Activated CD8-positive, alpha-beta T cell treated with anti-CD3 and anti-CD28 coated beads for 36 hours (primary cell): ENCODE results near the gene IGSF23. TPM values are rescaled to one million over a fixed set of nuclear protein-coding genes. Genes with fewer than 3 reads are reported as not detected.

ENCODE experiments used
- ATAC-seq: fragments of 200-7000 bp; cut with Tn5 transposase; one replicate; pipeline ENCODE4 v1.10.0; 2021; ENCODE audit warnings: mild to moderate bottlenecking, moderate library complexity
- CTCF ChIA-PET: fragments of 350-600 bp; sonication (Branson Sonifier 250); formaldehyde crosslinking; loops from one replicate; lab custom pipeline; 2021; ENCODE audit warnings: antibody characterized with exemption; lab: Charles Lee
- POLR2A ChIA-PET: fragments of 350-600 bp; sonication (Branson Sonifier 250); formaldehyde crosslinking; loops from one replicate; lab custom pipeline; 2021; ENCODE audit warnings: antibody characterized with exemption; lab: Charles Lee
- DNase-seq: peaks from one replicate; pipeline ENCODE4 v3.0.0-alpha.2; 2020
- H3K27ac Mint-ChIP-seq: one replicate; pipeline ENCODE4 v1.8.0; 2021; ENCODE audit warnings: mild to moderate bottlenecking, mixed read lengths
- H3K27me3 Mint-ChIP-seq: one replicate; pipeline ENCODE4 v1.8.0; 2021; ENCODE audit warnings: mixed read lengths
- H3K36me3 Mint-ChIP-seq: one replicate; pipeline ENCODE4 v1.8.0; 2021; ENCODE audit warnings: low read depth, mixed read lengths
- H3K4me1 Mint-ChIP-seq: one replicate; pipeline ENCODE4 v1.8.0; 2021; ENCODE audit warnings: low read depth, mixed read lengths
- H3K4me3 Mint-ChIP-seq: one replicate; pipeline ENCODE4 v1.8.0; 2021; ENCODE audit warnings: mild to moderate bottlenecking, moderate library complexity, mixed read lengths
- H3K9me3 Mint-ChIP-seq: one replicate; pipeline ENCODE4 v1.8.0; 2021; ENCODE audit warnings: mixed read lengths
- intact Hi-C: fragments of 100-400 bp; cut with micrococcal nuclease; formaldehyde crosslinking; loops from one replicate; pipeline ENCODE4 v1.10.0; 2022
- total RNA-seq, 2 experiments: library from RNA; stranded (reverse); gene quantifications; one replicate each; pipeline ENCODE4 v1.2.3, GENCODE V29; 2021
- TF ChIP-seq, protein P1 (sequence below): fragments of 200-600 bp; IDR thresholded peaks from one replicate; pipeline ENCODE4 v1.8.0; 2022; ENCODE audit warnings: antibody characterized with exemption, mild to moderate bottlenecking

The IGSF23 gene
- total RNA-seq, 2 experiments from 2014 or later: not detected

- ChIA-PET CTCF (interaction anchor here (1.1 to 4.8 kb wide), 5 partner anchors 12 to 289 kb away, joined by 3 to 24 read pairs (median 3); no protein-coding TSS in a partner anchor), POLR2A (interaction anchor here (0.6 to 0.7 kb wide), 2 partner anchors 11 to 93 kb away, joined by 3 to 6 read pairs; no protein-coding TSS in a partner anchor)
- H3K4me1 Mint-ChIP-seq: peaks cover 5% of the 10 kb centered on the region
- H3K27me3 Mint-ChIP-seq: peaks cover 6% of the 10 kb centered on the region
- H3K36me3 Mint-ChIP-seq: no peaks in the 10 kb centered on the region
- ATAC-seq: peak; percentile 56
- peaks cover 7% of the 10 kb centered on the region for H3K9me3 Mint-ChIP-seq
- intact Hi-C loops: no loop called here
- TF ChIP-seq, protein P1, sequence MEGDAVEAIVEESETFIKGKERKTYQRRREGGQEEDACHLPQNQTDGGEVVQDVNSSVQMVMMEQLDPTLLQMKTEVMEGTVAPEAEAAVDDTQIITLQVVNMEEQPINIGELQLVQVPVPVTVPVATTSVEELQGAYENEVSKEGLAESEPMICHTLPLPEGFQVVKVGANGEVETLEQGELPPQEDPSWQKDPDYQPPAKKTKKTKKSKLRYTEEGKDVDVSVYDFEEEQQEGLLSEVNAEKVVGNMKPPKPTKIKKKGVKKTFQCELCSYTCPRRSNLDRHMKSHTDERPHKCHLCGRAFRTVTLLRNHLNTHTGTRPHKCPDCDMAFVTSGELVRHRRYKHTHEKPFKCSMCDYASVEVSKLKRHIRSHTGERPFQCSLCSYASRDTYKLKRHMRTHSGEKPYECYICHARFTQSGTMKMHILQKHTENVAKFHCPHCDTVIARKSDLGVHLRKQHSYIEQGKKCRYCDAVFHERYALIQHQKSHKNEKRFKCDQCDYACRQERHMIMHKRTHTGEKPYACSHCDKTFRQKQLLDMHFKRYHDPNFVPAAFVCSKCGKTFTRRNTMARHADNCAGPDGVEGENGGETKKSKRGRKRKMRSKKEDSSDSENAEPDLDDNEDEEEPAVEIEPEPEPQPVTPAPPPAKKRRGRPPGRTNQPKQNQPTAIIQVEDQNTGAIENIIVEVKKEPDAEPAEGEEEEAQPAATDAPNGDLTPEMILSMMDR: peak; percentile 54
- no peak overlapping the region for H3K27ac Mint-ChIP-seq
- H3K4me3 Mint-ChIP-seq: no peak overlapping the region
- peak; percentile 49 for DNase-seq
Measured at GRCh38 chr19:44582581-44583265, 30.6 kb upstream of the IGSF23 start.

DNA sequence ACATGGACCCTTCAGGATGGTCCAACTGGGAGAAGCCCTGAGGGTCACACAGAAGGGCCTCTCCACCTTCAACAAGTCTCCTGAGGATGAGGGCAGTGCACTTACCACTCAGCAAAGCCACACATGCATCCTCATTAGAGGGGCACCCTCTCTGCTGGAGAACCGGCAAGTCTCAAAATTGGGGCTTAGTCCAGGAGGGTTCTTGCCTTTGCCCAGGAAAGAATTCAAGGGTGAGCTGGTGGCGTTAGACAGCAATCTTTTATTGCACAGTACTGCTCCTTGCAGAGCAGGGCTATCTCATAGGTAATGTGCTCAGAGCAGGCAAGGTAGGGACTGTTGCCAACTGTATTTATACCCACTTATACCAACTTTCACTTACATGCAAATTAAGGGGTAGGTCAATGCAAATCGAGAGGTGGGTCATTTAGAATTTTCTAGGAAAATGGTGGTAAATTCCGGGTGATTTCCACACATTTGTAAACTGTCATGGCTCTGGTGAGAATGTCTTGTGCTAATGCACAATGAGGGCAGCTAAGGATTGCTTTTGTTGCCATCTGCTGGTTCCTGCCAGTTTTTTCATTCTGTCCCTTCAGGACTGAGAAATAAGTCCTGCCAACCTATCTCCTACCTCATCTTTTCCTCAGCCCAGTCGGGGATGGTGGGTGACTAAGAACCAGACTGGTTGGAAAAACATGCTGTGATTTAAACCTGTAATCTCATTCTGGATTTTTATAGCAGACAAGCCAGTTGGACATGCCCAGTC, 27.8 kb upstream of the IGSF23 start:
- no peak for DNase-seq
- Mint-ChIP-seq H3K9me3 (peaks cover 14% of the 10 kb centered on the region), H3K36me3 (no peaks in the 10 kb centered on the region), H3K4me1 (peaks cover 17% of the 10 kb centered on the region), H3K27me3 (peaks cover 7% of the 10 kb centered on the region), H3K4me3 (no peak overlapping the region), H3K27ac (no peak overlapping the region)
- ATAC-seq: no peak
- POLR2A ChIA-PET: no interaction called here
- intact Hi-C loops: no loop called here
- CTCF ChIA-PET: interaction anchor here (4.8 kb wide), 1 partner anchor 15 kb away, joined by 24 read pairs; no protein-coding TSS in a partner anchor
- TF ChIP-seq, protein P1: no peak

DNA sequence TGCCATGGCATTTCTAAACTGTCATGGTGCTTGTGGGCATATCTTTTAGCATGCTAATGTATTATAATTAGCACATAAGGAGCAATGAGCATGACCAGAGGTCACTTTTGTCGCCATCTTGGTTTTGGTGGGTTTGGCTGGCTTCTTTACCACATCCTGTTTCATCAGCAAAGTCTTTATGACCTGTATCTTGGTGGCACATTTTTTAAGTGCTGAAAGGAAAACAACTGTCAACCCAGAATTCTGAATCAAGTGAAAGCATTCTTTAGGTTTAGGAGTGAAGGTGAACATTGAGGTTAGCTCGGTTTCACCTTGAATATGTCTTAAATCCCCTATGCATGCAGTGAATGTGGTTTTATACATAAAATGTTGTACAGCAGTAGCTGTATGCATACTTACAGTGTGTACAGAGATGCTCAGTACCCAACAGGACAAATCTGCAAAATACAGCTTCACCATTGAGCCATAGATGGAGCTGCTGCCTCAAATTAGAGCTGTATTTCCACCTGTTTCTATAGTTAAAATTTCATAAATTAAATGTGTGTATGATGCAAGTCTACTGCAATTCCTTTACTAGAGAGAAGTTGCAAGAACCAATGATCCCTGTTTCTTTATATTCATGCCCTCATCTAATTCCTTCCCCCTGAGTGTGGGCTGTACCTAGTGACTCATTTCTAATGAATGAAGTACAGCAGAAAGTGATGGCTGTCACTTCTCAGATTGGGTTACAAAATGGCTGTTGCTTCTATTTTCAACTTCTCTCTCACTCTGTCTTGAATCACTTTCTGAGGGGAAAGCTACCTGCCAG, 25.2 kb upstream of the IGSF23 start:
- Mint-ChIP-seq H3K27me3 (peaks cover 17% of the 10 kb centered on the region), H3K36me3 (no peaks in the 10 kb centered on the region), H3K9me3 (peaks cover 14% of the 10 kb centered on the region), H3K4me1 (peaks cover 17% of the 10 kb centered on the region), H3K4me3 (no peak overlapping the region), H3K27ac (peak overlapping the region; percentile 64)
- POLR2A ChIA-PET: interaction anchor here (0.9 kb wide), 1 partner anchor 56 kb away, joined by 4 read pairs; the partner anchor contains the start of gene PVR
- TF ChIP-seq, protein P1: no peak
- intact Hi-C loops: no loop called here
- CTCF ChIA-PET: interaction anchor here (1.4 to 2.3 kb wide), 3 partner anchors 11 to 66 kb away, joined by 5 to 7 read pairs (median 6); no protein-coding TSS in a partner anchor
- ATAC-seq: peak; percentile 80
- peak; percentile 70 for DNase-seq

DNA sequence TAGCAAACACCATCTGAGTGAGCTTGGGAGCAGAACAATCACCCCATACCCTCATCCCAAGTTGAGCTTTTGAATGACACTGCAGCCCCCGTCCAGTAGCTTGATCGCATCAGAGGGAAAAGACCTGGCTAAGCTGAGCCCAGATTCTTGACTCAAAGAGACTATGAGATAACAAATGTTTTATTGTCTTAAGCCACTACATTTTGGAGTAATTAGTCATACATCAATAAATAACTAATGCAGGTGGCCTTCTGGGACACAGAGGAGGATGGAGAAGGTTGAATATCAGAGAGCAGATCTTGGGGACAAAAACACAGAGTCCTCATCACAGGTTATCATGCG, 24.6 kb upstream of the IGSF23 start:
- Mint-ChIP-seq H3K27me3 (peaks cover 14% of the 10 kb centered on the region), H3K27ac (peak overlapping the region; percentile 64), H3K4me1 (peaks cover 17% of the 10 kb centered on the region), H3K36me3 (no peaks in the 10 kb centered on the region), H3K4me3 (no peak overlapping the region), H3K9me3 (peaks cover 14% of the 10 kb centered on the region)
- TF ChIP-seq, protein P1: no peak
- ATAC-seq (no peak), DNase-seq (no peak)
- POLR2A ChIA-PET: no interaction called here
- CTCF ChIA-PET: interaction anchor here (1.4 to 2.3 kb wide), 3 partner anchors 12 to 66 kb away, joined by 5 to 7 read pairs (median 6); no protein-coding TSS in a partner anchor
- intact Hi-C loops: no loop called here
